C4-2B (cell line): Measurements from ENCODE around the gene CEP68.

Experiments used
- ZFX ChIP-seq: fragments of 450-650 bp; IDR thresholded peaks from 2 replicates; pipeline ENCODE4 v1.6.1; 2017
- TF ChIP-seq, protein P1 (sequence below): fragments of 450-650 bp; conservative IDR thresholded peaks from 2 replicates; pipeline ENCODE4 v1.5.1; 2017; ENCODE audit warnings: mild to moderate bottlenecking

DNA sequence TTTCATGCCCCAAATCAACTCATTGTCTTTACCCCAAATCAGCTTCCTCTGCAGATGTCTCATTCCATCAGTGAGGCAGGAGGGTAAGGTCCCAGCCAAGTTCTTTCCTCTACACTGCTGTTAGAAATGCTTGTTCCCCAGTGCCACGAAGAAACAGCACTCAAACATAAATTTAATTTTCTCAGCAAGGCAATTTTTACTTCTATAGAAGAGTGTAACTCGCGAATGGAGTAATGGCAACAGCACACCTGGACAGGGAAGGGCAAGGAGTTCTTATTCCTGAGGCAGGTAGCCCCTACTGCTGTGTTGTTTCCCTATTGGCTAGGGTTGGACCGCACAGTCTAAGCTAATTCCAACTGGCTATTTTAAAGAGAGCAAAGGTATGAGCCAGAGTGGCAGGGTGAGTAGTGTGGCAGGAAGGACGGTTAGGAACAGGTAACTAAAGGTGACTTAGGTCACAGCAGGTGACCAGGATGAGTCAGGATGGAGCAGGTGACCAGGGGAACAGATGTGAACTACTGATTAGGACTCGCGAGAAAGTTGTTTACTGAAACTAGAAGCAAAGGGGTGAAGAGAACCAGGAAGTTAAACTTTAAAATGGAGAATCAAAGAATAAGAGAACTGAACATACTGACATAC is 12.0 kb upstream of the CEP68 start:
- TF ChIP-seq, protein P1, sequence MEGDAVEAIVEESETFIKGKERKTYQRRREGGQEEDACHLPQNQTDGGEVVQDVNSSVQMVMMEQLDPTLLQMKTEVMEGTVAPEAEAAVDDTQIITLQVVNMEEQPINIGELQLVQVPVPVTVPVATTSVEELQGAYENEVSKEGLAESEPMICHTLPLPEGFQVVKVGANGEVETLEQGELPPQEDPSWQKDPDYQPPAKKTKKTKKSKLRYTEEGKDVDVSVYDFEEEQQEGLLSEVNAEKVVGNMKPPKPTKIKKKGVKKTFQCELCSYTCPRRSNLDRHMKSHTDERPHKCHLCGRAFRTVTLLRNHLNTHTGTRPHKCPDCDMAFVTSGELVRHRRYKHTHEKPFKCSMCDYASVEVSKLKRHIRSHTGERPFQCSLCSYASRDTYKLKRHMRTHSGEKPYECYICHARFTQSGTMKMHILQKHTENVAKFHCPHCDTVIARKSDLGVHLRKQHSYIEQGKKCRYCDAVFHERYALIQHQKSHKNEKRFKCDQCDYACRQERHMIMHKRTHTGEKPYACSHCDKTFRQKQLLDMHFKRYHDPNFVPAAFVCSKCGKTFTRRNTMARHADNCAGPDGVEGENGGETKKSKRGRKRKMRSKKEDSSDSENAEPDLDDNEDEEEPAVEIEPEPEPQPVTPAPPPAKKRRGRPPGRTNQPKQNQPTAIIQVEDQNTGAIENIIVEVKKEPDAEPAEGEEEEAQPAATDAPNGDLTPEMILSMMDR: no peak
- TF ChIP-seq ZFX: no peak
